Gastrocnemius medialis (tissue), 4 donors: ENCODE measurements around the gene TNS1.

Experiments used
- CTCF ChIP-seq, 5 experiments: fragments of 450-650 bp in 3 of 5; fragments of 200-600 bp in 2 of 5; sonication (generic) in 2 of 5; IDR thresholded peaks in 4 of 5; conservative IDR thresholded peaks in 1 of 5; 1 replicate in 4 of 5; 2 replicates in 1 of 5; pipeline ENCODE4 v1.5.1; 2016 to 2019; ENCODE audit warnings: antibody characterized with exemption in 5 of 5, mild to moderate bottlenecking in 3 of 5, moderate library complexity in 3 of 5
- POLR2A ChIP-seq, 2 donors: fragments of 450-650 bp; IDR thresholded peaks; one replicate each; pipeline ENCODE4 v1.6.1; 2017; ENCODE audit warnings: antibody characterized with exemption in 2 of 2, mild to moderate bottlenecking in 2 of 2, moderate library complexity in 2 of 2

- TF ChIP-seq CTCF (IDR thresholded peaks at IDR 0.05 in 4 of 5, conservative IDR thresholded peaks at IDR 0.05 in 1 of 5) (no peak), POLR2A (IDR thresholded peaks at IDR 0.05) (no peak)
Observed at GRCh38 chr2:217787160-217787877, 215.5 kb downstream of the TNS1 start.
